Mesendoderm (in vitro differentiated cells): ENCODE results near the gene ARHGAP6.

ENCODE experiments used
- DNase-seq: peaks from one replicate; pipeline ENCODE4 v3.0.0; 2013
- H2AK5ac ChIP-seq: 2 replicates; pipeline ENCODE4 v1.6.1; 2013; ENCODE audit warnings: low read length, inconsistent platforms
- H2BK120ac ChIP-seq: 2 replicates; pipeline ENCODE4 v1.6.1; 2013; ENCODE audit warnings: low read depth, mild to moderate bottlenecking, low read length, moderate library complexity, mixed read lengths
- H2BK15ac ChIP-seq: replicated peaks from 2 replicates; pipeline ENCODE4 v1.6.1; 2013; ENCODE audit warnings: low read depth, mild to moderate bottlenecking, moderate library complexity
- H2BK5ac ChIP-seq: 2 replicates; pipeline ENCODE4 v1.6.1; 2013; ENCODE audit warnings: low read length, inconsistent platforms
- H3K18ac ChIP-seq: 2 replicates; pipeline ENCODE4 v1.6.1; 2013; ENCODE audit warnings: mild to moderate bottlenecking, low read length, mixed read lengths
- H3K23ac ChIP-seq: one replicate; pipeline ENCODE4 v1.6.1; 2013; ENCODE audit warnings: low read length
- H3K27ac ChIP-seq: 2 replicates; pipeline ENCODE4 v1.5.1; 2013; ENCODE audit warnings: low read depth, mild to moderate bottlenecking, inconsistent platforms, low read length, moderate library complexity
- H3K27me3 ChIP-seq: 2 replicates; pipeline ENCODE4 v1.6.1; 2013; ENCODE audit warnings: low read length, control low read depth, mild to moderate bottlenecking, inconsistent platforms; ENCODE audit not compliant: insufficient read depth, poor library complexity
- H3K36me3 ChIP-seq: 2 replicates; pipeline ENCODE4 v1.6.1; 2013; ENCODE audit warnings: low read length, inconsistent platforms; ENCODE audit not compliant: control insufficient read depth, insufficient read depth
- H3K4ac ChIP-seq: one replicate; pipeline ENCODE4 v1.6.1; 2013; ENCODE audit warnings: low read depth, mild to moderate bottlenecking, low read length, moderate library complexity
- H3K4me1 ChIP-seq: 2 replicates; pipeline ENCODE4 v1.6.1; 2013; ENCODE audit warnings: low read depth, low read length, inconsistent platforms; ENCODE audit not compliant: control insufficient read depth
- H3K4me2 ChIP-seq: 2 replicates; pipeline ENCODE4 v1.6.1; 2013; ENCODE audit warnings: low read length
- H3K4me3 ChIP-seq: 2 replicates; pipeline ENCODE4 v1.5.1; 2013; ENCODE audit warnings: mild to moderate bottlenecking, low read length
- H3K56ac ChIP-seq: one replicate; pipeline ENCODE4 v1.6.1; 2013; ENCODE audit warnings: low read length
- H3K79me1 ChIP-seq: 2 replicates; pipeline ENCODE4 v1.6.1; 2013; ENCODE audit warnings: low read length, inconsistent platforms
- H3K79me2 ChIP-seq: 2 replicates; pipeline ENCODE4 v1.6.1; 2013; ENCODE audit warnings: mild to moderate bottlenecking, low read length; ENCODE audit not compliant: control insufficient read depth, insufficient read depth
- H3K9ac ChIP-seq: 2 replicates; pipeline ENCODE4 v1.6.1; 2013; ENCODE audit warnings: low read length, inconsistent platforms
- H4K5ac ChIP-seq: one replicate; pipeline ENCODE4 v1.6.1; 2013; ENCODE audit warnings: low read length
- H4K8ac ChIP-seq: one replicate; pipeline ENCODE4 v1.6.1; 2013; ENCODE audit warnings: low read depth, mild to moderate bottlenecking, control low read depth, low read length, moderate library complexity
- WGBS: extraction: QIAGEN DNeasy Blood & Tissue Kit; methylation state at CpG from one replicate; pipeline ENCODE4 v1.1.7; 2013; ENCODE audit warnings: low lambda C conversion rate, missing lambda C conversion rate; ENCODE audit not compliant: insufficient coverage; ENCODE audit errors: extremely low coverage; 5-methylcytosine and 5-hydroxymethylcytosine counted together

Gene ARHGAP6

DNA sequence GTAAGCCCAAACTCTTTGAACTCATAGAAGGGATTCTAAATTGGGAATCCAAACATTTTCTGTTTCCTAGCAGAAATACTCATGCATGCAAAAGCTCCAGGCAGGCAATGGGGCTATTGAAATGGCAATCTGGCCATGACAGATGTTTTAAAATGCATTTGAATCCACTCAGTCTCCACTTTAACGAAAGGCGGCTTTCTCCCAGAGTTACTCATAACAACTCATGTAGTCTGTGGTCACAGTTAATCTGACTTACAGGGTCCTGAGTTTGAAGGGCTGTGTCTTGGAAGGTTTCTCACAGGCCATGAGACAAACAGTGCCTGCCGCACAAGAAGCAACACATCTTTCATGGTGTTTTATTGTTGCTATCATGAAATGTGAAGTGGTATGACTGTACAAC, 186.8 kb downstream of the ARHGAP6 start:
- no peak overlapping the region for H3K4ac ChIP-seq
- no CpG with 5 or more reads among the region's 3 CpGs for WGBS
- H3K79me1 ChIP-seq = no peaks in the 10 kb centered on the region
- H2BK5ac ChIP-seq = no peak overlapping the region
- H3K4me1 ChIP-seq = no peaks in the 10 kb centered on the region
- H3K27ac ChIP-seq = no peak overlapping the region
- no peak overlapping the region for H3K4me2 ChIP-seq
- no peak for DNase-seq
- no peak overlapping the region for H4K5ac ChIP-seq
- H2AK5ac ChIP-seq = no peak overlapping the region
- no peak overlapping the region for H3K4me3 ChIP-seq
- no peak overlapping the region for H3K56ac ChIP-seq
- no peaks in the 10 kb centered on the region for H3K36me3 ChIP-seq
- H2BK15ac ChIP-seq = no peak overlapping the region
- H3K18ac ChIP-seq = no peak overlapping the region
- H3K23ac ChIP-seq = no peak overlapping the region
- no peaks in the 10 kb centered on the region for H3K79me2 ChIP-seq
- H4K8ac ChIP-seq = no peak overlapping the region
- no peak overlapping the region for H3K9ac ChIP-seq
- H2BK120ac ChIP-seq = no peak overlapping the region
- no peaks in the 10 kb centered on the region for H3K27me3 ChIP-seq

DNA sequence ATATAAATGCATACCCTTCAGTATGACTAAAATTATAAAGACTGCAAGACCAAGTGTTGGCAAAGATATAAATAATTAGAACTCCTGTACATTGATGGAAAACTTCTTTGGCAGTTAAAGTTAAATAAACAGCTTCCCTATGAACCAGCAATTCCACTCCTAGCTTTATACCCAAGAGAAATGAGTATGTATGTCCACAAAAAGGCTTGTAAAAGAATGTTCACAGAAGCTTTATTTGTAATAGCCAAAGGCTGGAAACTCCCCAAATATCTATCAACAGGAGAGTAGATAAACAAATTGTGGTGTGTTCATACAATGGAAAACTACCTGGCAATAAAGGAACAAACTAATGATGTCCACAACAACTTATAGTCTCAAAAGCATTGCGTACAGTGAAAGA, 187.7 kb downstream of the ARHGAP6 start:
- H3K18ac ChIP-seq = no peak overlapping the region
- no peak overlapping the region for H3K27ac ChIP-seq
- no peak overlapping the region for H3K23ac ChIP-seq
- H3K4ac ChIP-seq = no peak overlapping the region
- no peaks in the 10 kb centered on the region for H3K27me3 ChIP-seq
- no peak overlapping the region for H4K8ac ChIP-seq
- no peak overlapping the region for H2BK15ac ChIP-seq
- no CpG with 5 or more reads among the region's 1 CpG for WGBS
- DNase-seq = no peak
- H3K9ac ChIP-seq = no peak overlapping the region
- H3K79me2 ChIP-seq = no peaks in the 10 kb centered on the region
- no peak overlapping the region for H2AK5ac ChIP-seq
- H2BK5ac ChIP-seq = no peak overlapping the region
- no peak overlapping the region for H2BK120ac ChIP-seq
- no peak overlapping the region for H3K4me3 ChIP-seq
- H4K5ac ChIP-seq = no peak overlapping the region
- H3K4me1 ChIP-seq = no peaks in the 10 kb centered on the region
- no peak overlapping the region for H3K4me2 ChIP-seq
- no peak overlapping the region for H3K56ac ChIP-seq
- H3K79me1 ChIP-seq = no peaks in the 10 kb centered on the region
- H3K36me3 ChIP-seq = no peaks in the 10 kb centered on the region

DNA sequence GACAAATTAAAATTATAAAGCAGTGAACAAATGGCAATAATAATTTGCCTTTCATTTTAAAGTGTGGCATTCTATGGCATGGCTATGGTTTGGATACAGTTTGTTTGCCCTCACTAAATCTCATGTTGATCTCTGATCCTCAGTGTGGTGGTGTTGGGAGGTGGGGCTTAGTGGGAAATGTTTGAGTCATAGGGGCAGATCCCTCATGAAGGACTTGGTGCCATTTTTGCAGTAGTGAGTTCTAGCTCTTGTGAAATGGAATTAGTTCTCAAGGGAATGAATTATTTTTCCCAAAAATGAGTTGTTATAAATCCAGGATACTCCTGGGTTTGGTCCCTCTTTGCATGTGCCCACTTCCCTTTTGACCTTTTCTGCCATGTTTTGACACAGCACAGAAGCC, 191.1 kb downstream of the ARHGAP6 start:
- no peak overlapping the region for H3K27ac ChIP-seq
- H3K79me2 ChIP-seq = no peaks in the 10 kb centered on the region
- no peak overlapping the region for H3K18ac ChIP-seq
- no peak overlapping the region for H3K9ac ChIP-seq
- no peak overlapping the region for H3K4me3 ChIP-seq
- H3K23ac ChIP-seq = no peak overlapping the region
- no peaks in the 10 kb centered on the region for H3K27me3 ChIP-seq
- no peak overlapping the region for H3K56ac ChIP-seq
- no peak overlapping the region for H2BK5ac ChIP-seq
- no peaks in the 10 kb centered on the region for H3K4me1 ChIP-seq
- H3K4me2 ChIP-seq = no peak overlapping the region
- H4K5ac ChIP-seq = no peak overlapping the region
- no peaks in the 10 kb centered on the region for H3K79me1 ChIP-seq
- DNase-seq = no peak
- H3K4ac ChIP-seq = no peak overlapping the region
- no peaks in the 10 kb centered on the region for H3K36me3 ChIP-seq
- H2BK120ac ChIP-seq = no peak overlapping the region
- no peak overlapping the region for H2BK15ac ChIP-seq
- no peak overlapping the region for H2AK5ac ChIP-seq
- no peak overlapping the region for H4K8ac ChIP-seq

DNA sequence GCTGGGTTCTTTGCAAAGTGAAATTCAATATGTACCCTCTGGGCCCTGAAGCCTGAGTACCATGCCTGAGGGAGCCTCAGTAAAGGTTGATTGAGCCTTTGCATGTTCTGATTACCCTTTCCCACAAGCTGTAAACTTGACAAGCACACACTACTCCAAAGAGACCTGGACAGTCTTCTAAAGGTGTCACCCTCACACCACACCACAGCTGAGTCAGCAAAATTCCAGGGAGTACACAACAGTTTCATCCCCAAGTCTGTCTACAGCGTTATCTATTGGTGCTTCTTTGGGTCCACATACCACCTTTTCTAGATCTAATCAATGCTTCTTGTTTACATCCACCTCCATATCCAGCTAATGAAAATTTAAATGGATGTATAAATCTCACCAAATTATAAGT, 191.7 kb downstream of the ARHGAP6 start:
- Histone ChIP-seq H3K4me2 (no peak overlapping the region), H2BK120ac (no peak overlapping the region), H2BK5ac (no peak overlapping the region), H4K8ac (no peak overlapping the region), H3K18ac (no peak overlapping the region), H3K27me3 (no peaks in the 10 kb centered on the region), H3K79me2 (no peaks in the 10 kb centered on the region), H3K56ac (no peak overlapping the region), H3K9ac (no peak overlapping the region), H3K4ac (no peak overlapping the region), H3K4me1 (no peaks in the 10 kb centered on the region), H3K4me3 (no peak overlapping the region), H3K23ac (no peak overlapping the region), H3K27ac (no peak overlapping the region), H2BK15ac (no peak overlapping the region), H2AK5ac (no peak overlapping the region), H3K36me3 (no peaks in the 10 kb centered on the region), H4K5ac (no peak overlapping the region), H3K79me1 (no peaks in the 10 kb centered on the region)
- WGBS = no CpG with 5 or more reads among the region's 1 CpG
- no peak for DNase-seq

DNA sequence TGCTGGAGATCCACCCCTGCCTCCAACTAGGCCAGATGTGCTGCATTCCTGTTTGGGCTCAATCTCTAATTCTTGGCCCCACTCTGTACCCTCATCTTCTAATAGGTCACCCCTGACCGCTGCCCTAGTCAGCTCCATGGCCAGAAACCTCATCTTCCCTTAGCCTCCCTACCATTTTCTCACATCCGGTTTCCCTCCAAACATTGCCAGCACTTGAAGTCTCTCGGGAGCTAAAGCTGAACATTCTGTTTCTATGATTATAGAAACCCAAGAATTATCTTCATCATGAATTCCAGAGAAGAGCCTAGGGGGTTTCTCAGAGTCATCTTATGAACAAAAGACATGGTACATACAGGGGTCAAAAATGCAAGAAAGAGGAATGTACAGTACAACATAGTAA, 192.8 kb downstream of the ARHGAP6 start:
- H4K5ac ChIP-seq = no peak overlapping the region
- no peak overlapping the region for H3K23ac ChIP-seq
- DNase-seq = no peak
- no peak overlapping the region for H3K27ac ChIP-seq
- no peak overlapping the region for H3K56ac ChIP-seq
- no peaks in the 10 kb centered on the region for H3K36me3 ChIP-seq
- H3K18ac ChIP-seq = no peak overlapping the region
- H3K79me1 ChIP-seq = no peaks in the 10 kb centered on the region
- H2AK5ac ChIP-seq = no peak overlapping the region
- no peaks in the 10 kb centered on the region for H3K4me1 ChIP-seq
- no peak overlapping the region for H3K4me2 ChIP-seq
- no peak overlapping the region for H3K4me3 ChIP-seq
- H3K9ac ChIP-seq = no peak overlapping the region
- H2BK15ac ChIP-seq = no peak overlapping the region
- no peak overlapping the region for H4K8ac ChIP-seq
- no peaks in the 10 kb centered on the region for H3K27me3 ChIP-seq
- no peak overlapping the region for H2BK120ac ChIP-seq
- no peaks in the 10 kb centered on the region for H3K79me2 ChIP-seq
- whole genome bisulfite sequencing = no CpG with 5 or more reads among the region's 3 CpGs
- no peak overlapping the region for H2BK5ac ChIP-seq
- no peak overlapping the region for H3K4ac ChIP-seq

DNA sequence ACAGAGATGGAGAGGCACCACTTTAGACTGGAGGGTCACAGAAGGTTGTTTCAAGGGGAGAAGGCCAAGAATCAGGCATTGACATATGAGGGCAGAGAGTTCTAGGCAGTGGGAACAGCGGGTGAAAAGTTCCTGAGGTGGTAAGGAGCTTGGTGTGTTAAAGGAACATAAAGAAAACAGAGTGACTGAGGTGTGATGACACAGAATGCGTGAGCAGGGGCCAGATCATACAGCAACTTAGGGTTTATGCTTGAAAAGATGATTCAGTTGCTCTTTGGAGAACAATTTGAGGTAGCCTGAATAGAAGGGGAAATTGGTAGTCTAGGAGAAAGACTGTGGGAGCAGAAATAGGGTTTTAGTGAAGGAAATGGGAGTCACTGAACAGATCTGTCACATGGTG, 193.3 kb downstream of the ARHGAP6 start:
- no peak overlapping the region for H3K23ac ChIP-seq

More for the DNA sequence above, 193.3 kb downstream of the ARHGAP6 start:
- Histone ChIP-seq H3K79me1 (no peaks in the 10 kb centered on the region), H4K5ac (no peak overlapping the region), H3K4me3 (no peak overlapping the region), H2AK5ac (no peak overlapping the region), H3K18ac (no peak overlapping the region), H2BK5ac (no peak overlapping the region), H3K9ac (no peak overlapping the region), H3K36me3 (no peaks in the 10 kb centered on the region), H3K4me1 (no peaks in the 10 kb centered on the region), H3K56ac (no peak overlapping the region), H2BK15ac (no peak overlapping the region), H3K4me2 (no peak overlapping the region), H3K79me2 (no peaks in the 10 kb centered on the region), H2BK120ac (no peak overlapping the region), H3K27ac (no peak overlapping the region), H3K4ac (no peak overlapping the region), H3K27me3 (no peaks in the 10 kb centered on the region), H4K8ac (no peak overlapping the region)
- WGBS = no CpG with 5 or more reads among the region's 2 CpGs
- no peak for DNase-seq
